Measurements from ENCODE around the gene ABCA6. TPM values are rescaled to one million over a fixed set of nuclear protein-coding genes. Genes with fewer than 3 reads are reported as not detected.

ABCA6 gene
- total and polyA plus RNA-seq, 2 of the 13 experiments (the other 11 are each of a cell fraction or from before 2014, with no cell fraction given) = 0.05 to 0.11 TPM

- CTCF ChIA-PET (ENCODE audit: low intra/inter-chr PET ratio, low total read pairs) = no interaction called here
- intact Hi-C loops (cut with micrococcal nuclease; ENCODE audit: unreplicated experiment) = no loop called here
- ATAC-seq = no peak
Observed at GRCh38 chr17:69044371-69044770, 97.3 kb downstream of the ABCA6 start.

More at GRCh38 chr17:69044371-69044770, 97.3 kb downstream of the ABCA6 start:
- Histone ChIP-seq H4K20me1 (ENCODE audit: insufficient read depth, low read length) (no peaks in the 10 kb centered on the region), H3K9ac (ENCODE audit: insufficient read depth, low read depth, low read length) (no peak overlapping the region), H3K27ac (ENCODE audit: extremely low read length, insufficient read depth, low read length) (no peak overlapping the region), H3K79me2 (ENCODE audit: insufficient read depth, low read length) (no peaks in the 10 kb centered on the region), H3K27me3 (ENCODE audit: control insufficient read depth in 1 of 2, insufficient read depth in 2 of 2, low read length in 2 of 2) (no peaks in the 10 kb centered on the region; a peak in 1 of 5 replicates), H3K4me1 (ENCODE audit: insufficient read depth, low read length) (peaks cover 52% of the 10 kb centered on the region), H3K36me3 (replicated peaks in 1 of 2; ENCODE audit: control insufficient read depth in 1 of 2, insufficient read depth in 2 of 2, low read length in 2 of 2) (no peaks in the 10 kb centered on the region; a peak in 1 of 5 replicates), H3K9me3 (ENCODE audit: low read length) (no peaks in the 10 kb centered on the region), H3K4me2 (ENCODE audit: low read depth, low read length) (no peak overlapping the region), H3K4me3 (replicated peaks in 1 of 3; ENCODE audit: insufficient read depth in 1 of 3, low read depth in 2 of 3, low read length in 3 of 3) (no peak overlapping the region), H2AFZ (ENCODE audit: low read length) (no peak overlapping the region)
- in situ Hi-C loops (cut with HindIII; ENCODE audit: extremely low pct_ligation_motif_present, low pct_unique_long_range_greater_than_20kb) = no loop called here
- no peak for FAIRE-seq
- WGBS (ENCODE audit: low lambda C conversion rate) = 97% methylated on average over 2 of the region's 2 CpGs
- BruUV-seq (replicated peaks) = no TSS peak
- DNase-seq (ENCODE audit: low spot score) = no peak
- POLR2A ChIA-PET = no interaction called here
- TF ChIP-seq MYPOP (CRISPR knock-in tag; IDR thresholded peaks at IDR 0.05) (no peak), ZNF556 (CRISPR knock-in tag; IDR thresholded peaks at IDR 0.05; ENCODE audit: borderline replicate concordance) (no peak), ZNF570 (CRISPR knock-in tag; IDR thresholded peaks at IDR 0.05; ENCODE audit: borderline replicate concordance) (no peak), ZNF142 (CRISPR knock-in tag; IDR thresholded peaks at IDR 0.05) (no peak), PAF1 (CRISPR knock-in tag; IDR thresholded peaks at IDR 0.05) (no peak), ZBTB34 (CRISPR knock-in tag; IDR thresholded peaks at IDR 0.05) (no peak)

Measured in HepG2 (cell line).